NCI-H2029 treated with DMSO at 0.1 percent for 48 hours (cell line): Measurements from ENCODE around the gene RAET1E.
A peak's percentile ranks its signal among the peaks of the same experiment; 100 is the strongest.
"Not testable (repeated sequence)": the region's sequence is repeated elsewhere in the genome, so short reads cannot be mapped to it uniquely, and the experiment has no call there.

Experiments
- DNase-seq: peaks from one replicate; lab custom pipeline; 2025; lab: John Stamatoyannopoulos, UW

Gene RAET1E

GRCh38 chr6:149861603-149862423, 36.1 kb downstream of the RAET1E start:
- no peak for DNase-seq

GRCh38 chr6:149860834-149861602, 36.9 kb downstream of the RAET1E start:
- no peak for DNase-seq

- DNase-seq, result no peak
Measured at GRCh38 chr6:149860513-149860833, 37.4 kb downstream of the RAET1E start.

GRCh38 chr6:149859938-149860337, 38.0 kb downstream of the RAET1E start:
- no peak for DNase-seq

GRCh38 chr6:149859368-149859767, 38.5 kb downstream of the RAET1E start:
- DNase-seq, result no peak

- DNase-seq, result no peak
Measured at GRCh38 chr6:149857541-149857940, 40.4 kb downstream of the RAET1E start.

- DNase-seq, result no peak
Measured at GRCh38 chr6:149856256-149856994, 41.5 kb downstream of the RAET1E start.

GRCh38 chr6:149855741-149856140, 42.2 kb downstream of the RAET1E start:
- DNase-seq, result no peak

GRCh38 chr6:149855040-149855654, 42.8 kb downstream of the RAET1E start:
- no peak for DNase-seq

- no peak for DNase-seq
Measured at GRCh38 chr6:149854532-149854931, 43.4 kb downstream of the RAET1E start.

- not testable (repeated sequence) for DNase-seq
Measured at GRCh38 chr6:149854017-149854416, 43.9 kb downstream of the RAET1E start.

GRCh38 chr6:149852881-149853280, 45.0 kb downstream of the RAET1E start:
- no peak for DNase-seq

GRCh38 chr6:149852180-149852579, 45.7 kb downstream of the RAET1E start:
- peak; percentile 38 for DNase-seq

- DNase-seq, result no peak
Measured at GRCh38 chr6:149851461-149852110, 46.3 kb downstream of the RAET1E start.

GRCh38 chr6:149848343-149848742, 49.6 kb downstream of the RAET1E start:
- not testable (repeated sequence) for DNase-seq
